ENCODE results near the gene PQBP1.

The PQBP1 gene

GRCh38 chrX:48903290-48903689 is 5.6 kb downstream of the PQBP1 start:
- Histone ChIP-seq H3K9me3 (replicated peaks; ENCODE audit: insufficient read depth, low read length) (no peaks in the 10 kb centered on the region), H3K4me3 (ENCODE audit: low read length) (no peak overlapping the region), H3K36me3 (replicated peaks; ENCODE audit: insufficient read depth, low read length) (no peaks in the 10 kb centered on the region), H3K79me2 (ENCODE audit: low read length) (peaks cover 22% of the 10 kb centered on the region), H3K27me3 (replicated peaks; ENCODE audit: insufficient read depth, low read length) (no peaks in the 10 kb centered on the region), H3K4me1 (ENCODE audit: low read length) (no peaks in the 10 kb centered on the region), H3K9ac (ENCODE audit: low read length) (no peak overlapping the region), H2AFZ (ENCODE audit: low read length) (no peak overlapping the region), H3K4me2 (ENCODE audit: low read depth, low read length) (no peak overlapping the region), H3K27ac (ENCODE audit: low read length) (no peak overlapping the region), H3K9me2 (replicated peaks; ENCODE audit: insufficient read depth, low read length) (no peaks in the 10 kb centered on the region), H3F3A (ENCODE audit: insufficient read depth, low read length) (peaks cover 2% of the 10 kb centered on the region; the same call in 1 of the 2 replicates), H4K20me1 (ENCODE audit: insufficient read depth, low read length) (no peaks in the 10 kb centered on the region)
- no peak for TF ChIP-seq EZH2phosphoT487 (IDR thresholded peaks at IDR 0.05; ENCODE audit: low read length)
- no peak for TF ChIP-seq EZH2 (optimal IDR thresholded peaks at IDR 0.05; ENCODE audit: low read depth, low read length)
- no peak for TF ChIP-seq CTCF (IDR thresholded peaks at IDR 0.05; ENCODE audit: low read length)
- DNase-seq: no peak

- Histone ChIP-seq H3K4me1 (ENCODE audit: low read length) (no peaks in the 10 kb centered on the region), H2AFZ (ENCODE audit: low read length) (no peak overlapping the region), H4K20me1 (ENCODE audit: insufficient read depth, low read length) (no peaks in the 10 kb centered on the region), H3K9me3 (replicated peaks; ENCODE audit: insufficient read depth, low read length) (no peaks in the 10 kb centered on the region), H3K27ac (ENCODE audit: low read length) (no peak overlapping the region), H3K27me3 (replicated peaks; ENCODE audit: insufficient read depth, low read length) (no peaks in the 10 kb centered on the region), H3K36me3 (replicated peaks; ENCODE audit: insufficient read depth, low read length) (no peaks in the 10 kb centered on the region), H3K79me2 (ENCODE audit: low read length) (peaks cover 18% of the 10 kb centered on the region), H3K9me2 (replicated peaks; ENCODE audit: insufficient read depth, low read length) (no peaks in the 10 kb centered on the region), H3K4me2 (ENCODE audit: low read depth, low read length) (no peak overlapping the region), H3K9ac (ENCODE audit: low read length) (no peak overlapping the region), H3F3A (ENCODE audit: insufficient read depth, low read length) (no peaks in the 10 kb centered on the region), H3K4me3 (ENCODE audit: low read length) (no peak overlapping the region)
- TF ChIP-seq CTCF (IDR thresholded peaks at IDR 0.05; ENCODE audit: low read length): no peak
- TF ChIP-seq EZH2 (optimal IDR thresholded peaks at IDR 0.05; ENCODE audit: low read depth, low read length): no peak
- TF ChIP-seq EZH2phosphoT487 (IDR thresholded peaks at IDR 0.05; ENCODE audit: low read length): no peak
- no peak for DNase-seq
Measured at GRCh38 chrX:48904180-48904579, 6.5 kb downstream of the PQBP1 start.

- H3K9me2 ChIP-seq (replicated peaks; ENCODE audit: insufficient read depth, low read length): no peaks in the 10 kb centered on the region
- H3K36me3 ChIP-seq (replicated peaks; ENCODE audit: insufficient read depth, low read length): no peaks in the 10 kb centered on the region
- no peak overlapping the region for H3K4me2 ChIP-seq (ENCODE audit: low read depth, low read length)
- no peak overlapping the region for H3K9ac ChIP-seq (ENCODE audit: low read length)
- no peak for DNase-seq
- no peak overlapping the region for H3K4me3 ChIP-seq (ENCODE audit: low read length)
- H3K9me3 ChIP-seq (replicated peaks; ENCODE audit: insufficient read depth, low read length): no peaks in the 10 kb centered on the region
- H2AFZ ChIP-seq (ENCODE audit: low read length): no peak overlapping the region
- peaks cover 14% of the 10 kb centered on the region for H3K79me2 ChIP-seq (ENCODE audit: low read length)
- no peaks in the 10 kb centered on the region for H3F3A ChIP-seq (ENCODE audit: insufficient read depth, low read length)
- H4K20me1 ChIP-seq (ENCODE audit: insufficient read depth, low read length): no peaks in the 10 kb centered on the region
- no peak overlapping the region for H3K27ac ChIP-seq (ENCODE audit: low read length)
- no peak for TF ChIP-seq EZH2 (optimal IDR thresholded peaks at IDR 0.05; ENCODE audit: low read depth, low read length)
- TF ChIP-seq EZH2phosphoT487 (IDR thresholded peaks at IDR 0.05; ENCODE audit: low read length): no peak
- no peak for TF ChIP-seq CTCF (IDR thresholded peaks at IDR 0.05; ENCODE audit: low read length)
- no peaks in the 10 kb centered on the region for H3K4me1 ChIP-seq (ENCODE audit: low read length)
- H3K27me3 ChIP-seq (replicated peaks; ENCODE audit: insufficient read depth, low read length): no peaks in the 10 kb centered on the region
Measured at GRCh38 chrX:48904626-48905025, 6.9 kb downstream of the PQBP1 start.
